Pancreas (tissue), 10 donors: ENCODE results near the gene BCOR. TPM values are rescaled to one million over a fixed set of nuclear protein-coding genes. Genes with fewer than 3 reads are reported as not detected.

ENCODE experiments used
- ATAC-seq, 4 donors: fragments of 200-7000 bp; cut with Tn5 transposase; one replicate each; pipeline versions ENCODE4 v1.8.0 to v1.9.1; 2020; ENCODE audit warnings: mild to moderate bottlenecking in 4 of 4, moderate library complexity in 4 of 4
- DNase-seq, 6 donors: peaks; one replicate each; pipeline ENCODE4 v3.0.0-alpha.2; 2020
- FAIRE-seq: peaks from 2 replicates; lab custom pipeline; 2012; peaks lifted over from hg19 to GRCh38; lab: Jason Lieb, UNC
- H3K27ac ChIP-seq, 4 donors: fragments of 200-600 bp; sonication (generic); 1 replicate in 3 of 4; 2 replicates in 1 of 4; pipeline versions ENCODE4 v1.5.0 to v1.8.0; 2020
- H3K27me3 ChIP-seq, 4 donors: fragments of 200-600 bp; one replicate each; pipeline ENCODE4 v1.8.0; 2021
- H3K36me3 ChIP-seq, 3 donors: fragments of 200-600 bp; sonication (generic) in 1 of 3; one replicate each; pipeline versions ENCODE4 v1.5.0 to v1.8.0; 2020 to 2021
- H3K4me1 ChIP-seq, 3 donors: fragments of 200-600 bp; one replicate each; pipeline ENCODE4 v1.8.0; 2021
- H3K4me3 ChIP-seq, 4 donors: fragments of 200-600 bp; sonication (generic) in 2 of 4; one replicate each; pipeline versions ENCODE4 v1.5.0 to v1.8.0; 2020 to 2021
- H3K9me3 ChIP-seq, 4 donors: fragments of 200-600 bp; one replicate each; pipeline ENCODE4 v1.8.0; 2021
- WGBS, 2 donors: extraction: QIAGEN DNeasy Blood & Tissue Kit; methylation state at CpG; one replicate each; pipeline ENCODE4 v1.1.7; 2013; 5-methylcytosine and 5-hydroxymethylcytosine counted together
- intact Hi-C, 3 donors: fragments of 100-400 bp; cut with DNase I; formaldehyde crosslinking; loops; one replicate each; pipeline versions ENCODE4 v1.11.1 to v1.14.2; 2022
- polyA plus RNA-seq, 2 donors: library from polyadenylated mRNA; stranded (reverse); fragments of 200-250 nt; gene quantifications; one replicate each; pipeline ENCODE4 v1.2.3, GENCODE V29; 2013
- total RNA-seq, 6 donors: library from RNA; stranded (reverse); fragmentation: NEBNext Ultra II Directional in 4 of 6; extraction: Animal tissue kit (Norgen Biotek cat#: 25700) in 4 of 6; gene quantifications; one replicate each; pipeline versions ENCODE4 v1.2.1 to v1.2.4, GENCODE V29; 2021 to 2023
- TF ChIP-seq, protein P1 (sequence below), 4 donors: fragments of 200-600 bp; sonication (generic) in 3 of 4; IDR thresholded peaks; one replicate each; pipeline versions ENCODE4 v1.5.0 to v1.8.0; 2021; ENCODE audit warnings: antibody characterized with exemption in 4 of 4
- donor health status: healthy with polysubstance abuse.
- donor health status: DM: no; HTN: no; CAD: no; lungs with moderate emphysema.
- donor health status: DM: no; HTN: no; CAD: no.
- donor health status: control.
- donor health status: control.
- donor health status: Bipolar disorder and iron deficiency.
- donor health status: DM: yes; HTN: yes; CAD: no.
- donor health status: DM: no; HTN: no; CAD: no.
- donor health status: DM: no; HTN: no; CAD: no.
- donor health status: DM: yes; HTN: yes; CAD: no.

Gene BCOR
- total and polyA plus RNA-seq, 8 donors, result 6.3 to 18.4 (median 13.0) TPM

DNA sequence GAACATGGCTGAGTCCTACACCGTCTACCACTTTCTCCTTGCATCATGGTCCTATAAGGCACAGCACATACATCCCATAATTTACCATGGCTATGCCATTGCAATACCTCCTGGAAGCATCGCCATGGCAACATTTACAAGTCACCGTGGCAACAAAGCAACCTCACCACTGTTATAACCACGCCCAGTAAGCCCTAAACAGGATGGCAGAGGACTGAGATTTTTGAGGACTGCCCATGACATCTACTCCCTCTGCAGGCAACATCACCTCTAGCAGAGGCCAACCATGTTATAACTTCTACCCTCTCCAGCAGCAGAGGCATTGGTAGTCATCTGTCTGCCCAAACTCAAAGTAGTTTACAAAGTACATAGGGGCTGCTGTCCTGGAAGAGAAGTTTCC, 29.7 kb downstream of the BCOR start:
- FAIRE-seq (no peak), ATAC-seq (no peak), DNase-seq (no peak)
- TF ChIP-seq, protein P1, sequence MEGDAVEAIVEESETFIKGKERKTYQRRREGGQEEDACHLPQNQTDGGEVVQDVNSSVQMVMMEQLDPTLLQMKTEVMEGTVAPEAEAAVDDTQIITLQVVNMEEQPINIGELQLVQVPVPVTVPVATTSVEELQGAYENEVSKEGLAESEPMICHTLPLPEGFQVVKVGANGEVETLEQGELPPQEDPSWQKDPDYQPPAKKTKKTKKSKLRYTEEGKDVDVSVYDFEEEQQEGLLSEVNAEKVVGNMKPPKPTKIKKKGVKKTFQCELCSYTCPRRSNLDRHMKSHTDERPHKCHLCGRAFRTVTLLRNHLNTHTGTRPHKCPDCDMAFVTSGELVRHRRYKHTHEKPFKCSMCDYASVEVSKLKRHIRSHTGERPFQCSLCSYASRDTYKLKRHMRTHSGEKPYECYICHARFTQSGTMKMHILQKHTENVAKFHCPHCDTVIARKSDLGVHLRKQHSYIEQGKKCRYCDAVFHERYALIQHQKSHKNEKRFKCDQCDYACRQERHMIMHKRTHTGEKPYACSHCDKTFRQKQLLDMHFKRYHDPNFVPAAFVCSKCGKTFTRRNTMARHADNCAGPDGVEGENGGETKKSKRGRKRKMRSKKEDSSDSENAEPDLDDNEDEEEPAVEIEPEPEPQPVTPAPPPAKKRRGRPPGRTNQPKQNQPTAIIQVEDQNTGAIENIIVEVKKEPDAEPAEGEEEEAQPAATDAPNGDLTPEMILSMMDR (IDR thresholded peaks at IDR 0.05), result no peak
- peaks cover 0 to 17% (median 0%) of the 10 kb centered on the region in 3 donors for H3K36me3 ChIP-seq
- no peaks in the 10 kb centered on the region for H3K4me1 ChIP-seq
- H3K27me3 ChIP-seq, result no peaks in the 10 kb centered on the region
- WGBS, 2 donors, result 92 to 97% methylated on average over 4 of the region's 4 CpGs
- H3K4me3 ChIP-seq, result no peak overlapping the region
- intact Hi-C loops, result no loop called here
- no peak overlapping the region for H3K27ac ChIP-seq
- H3K9me3 ChIP-seq, result no peaks in the 10 kb centered on the region

DNA sequence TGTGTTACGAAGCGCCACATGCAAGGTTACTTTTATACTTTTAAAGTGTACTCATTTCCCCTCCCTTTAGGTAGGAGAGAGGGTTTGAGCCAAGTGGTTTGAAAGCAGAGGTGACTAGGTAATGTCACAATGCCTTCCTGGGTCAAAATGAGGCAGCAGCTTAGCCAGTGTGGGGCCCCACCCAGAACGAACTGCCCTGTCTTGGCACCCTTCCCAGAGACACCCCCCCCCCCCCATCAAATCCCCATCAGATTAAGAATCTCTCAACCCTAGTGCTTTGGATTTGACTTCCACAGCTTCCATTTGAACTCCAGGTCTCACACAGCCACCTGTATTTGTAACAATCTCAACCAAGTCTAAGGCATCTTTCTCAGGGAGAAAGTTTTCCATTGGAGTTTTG, 31.1 kb downstream of the BCOR start:
- no peak overlapping the region for H3K27ac ChIP-seq
- WGBS, 2 donors, result 62 to 67% methylated on average over 3 of the region's 3 CpGs
- no peak for ATAC-seq

DNA sequence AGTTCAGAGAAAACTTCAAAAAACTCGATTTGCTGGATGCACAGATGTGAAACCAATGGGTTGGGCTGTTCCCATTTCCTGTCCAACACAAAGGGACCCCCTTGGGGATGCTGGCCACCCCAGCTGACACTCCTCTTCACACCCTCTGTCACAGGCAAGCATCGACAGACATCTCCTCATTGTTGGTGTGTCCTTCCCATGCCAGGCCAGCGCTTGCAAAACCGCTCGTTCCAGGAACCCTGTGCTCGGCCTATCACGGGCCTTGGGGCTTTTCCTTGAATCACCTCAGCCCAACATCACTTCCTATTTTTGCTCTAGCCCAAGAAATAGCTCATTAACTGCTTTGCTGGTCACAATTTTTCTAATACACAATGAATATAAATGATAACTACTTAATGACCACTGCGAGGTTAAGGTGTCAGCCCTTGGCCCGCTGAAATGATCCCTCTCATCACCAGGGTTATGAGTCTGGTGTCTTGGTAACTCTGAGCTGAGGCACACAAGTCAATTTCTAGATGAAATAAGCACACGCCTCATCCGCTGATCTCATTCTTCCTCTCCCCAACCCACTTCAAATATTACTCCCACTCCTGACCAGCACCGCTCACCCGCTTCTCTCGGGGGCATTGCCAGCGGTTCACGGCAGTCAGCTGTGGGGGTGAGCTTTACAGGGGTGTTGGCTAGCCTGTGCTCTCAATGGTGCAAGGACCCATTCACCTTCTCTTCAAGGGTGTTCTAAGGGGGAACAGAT, 32.3 kb downstream of the BCOR start:
- TF ChIP-seq, protein P1 (IDR thresholded peaks at IDR 0.05), result no peak
- ATAC-seq, result no peak
- Histone ChIP-seq H3K4me3 (no peak overlapping the region), H3K4me1 (no peaks in the 10 kb centered on the region), H3K9me3 (no peaks in the 10 kb centered on the region), H3K27me3 (no peaks in the 10 kb centered on the region), H3K36me3 (peaks cover 0 to 21% (median 0%) of the 10 kb centered on the region in 3 donors), H3K27ac (no peak overlapping the region)
- 87 to 89% methylated on average over 16 of the region's 16 CpGs for WGBS, 2 donors
- intact Hi-C loops, result no loop called here
- DNase-seq, result no peak
- no peak for FAIRE-seq

More for the DNA sequence above, 31.1 kb downstream of the BCOR start:
- intact Hi-C loops, result no loop called here
- no peak for DNase-seq
- TF ChIP-seq, protein P1 (IDR thresholded peaks at IDR 0.05), result no peak
- Histone ChIP-seq H3K27me3 (no peaks in the 10 kb centered on the region), H3K36me3 (peaks cover 0 to 22% (median 0%) of the 10 kb centered on the region in 3 donors), H3K4me3 (no peak overlapping the region), H3K9me3 (no peaks in the 10 kb centered on the region), H3K4me1 (no peaks in the 10 kb centered on the region)
- FAIRE-seq, result no peak

DNA sequence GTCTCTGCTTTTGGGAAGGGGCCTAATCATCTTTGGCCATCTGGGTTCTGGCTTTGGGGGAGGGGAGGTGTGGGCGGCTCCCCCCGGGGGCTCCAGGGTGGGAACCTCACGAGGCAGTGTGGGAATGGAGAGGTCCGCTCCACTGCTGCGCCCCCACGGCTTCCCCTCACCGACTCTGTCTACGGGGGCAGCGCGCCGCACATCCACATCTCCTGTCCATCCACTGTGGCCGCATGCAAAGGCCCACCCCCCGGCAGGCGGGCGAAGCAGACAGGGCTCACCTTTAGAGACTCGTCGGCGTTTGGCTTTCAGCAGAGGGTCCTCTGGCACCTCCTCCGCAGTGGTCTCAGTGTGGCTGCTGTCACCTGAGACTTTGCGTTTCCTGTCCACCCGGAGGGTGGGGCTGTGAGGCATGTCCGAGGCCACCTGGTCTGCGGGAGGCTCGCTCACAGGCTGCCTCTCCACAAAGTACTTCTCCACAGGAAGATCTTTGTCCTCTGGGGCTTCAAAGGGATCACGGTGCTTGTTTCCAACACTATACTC, 33.6 kb downstream of the BCOR start:
- H3K36me3 ChIP-seq, result peaks cover 0 to 8% (median 0%) of the 10 kb centered on the region in 3 donors
- H3K27ac ChIP-seq, result no peak overlapping the region
- ATAC-seq (no peak), DNase-seq (peak in 1 of 6 donors; percentile 45), FAIRE-seq (no peak)
- H3K4me3 ChIP-seq, result no peak overlapping the region
- TF ChIP-seq, protein P1 (IDR thresholded peaks at IDR 0.05), result no peak
- intact Hi-C loops, result no loop called here
- WGBS, 2 donors, result 65 to 83% methylated on average over 24 to 25 of the region's 25 CpGs
- H3K9me3 ChIP-seq, result no peaks in the 10 kb centered on the region
- no peaks in the 10 kb centered on the region for H3K27me3 ChIP-seq
- H3K4me1 ChIP-seq, result no peaks in the 10 kb centered on the region

DNA sequence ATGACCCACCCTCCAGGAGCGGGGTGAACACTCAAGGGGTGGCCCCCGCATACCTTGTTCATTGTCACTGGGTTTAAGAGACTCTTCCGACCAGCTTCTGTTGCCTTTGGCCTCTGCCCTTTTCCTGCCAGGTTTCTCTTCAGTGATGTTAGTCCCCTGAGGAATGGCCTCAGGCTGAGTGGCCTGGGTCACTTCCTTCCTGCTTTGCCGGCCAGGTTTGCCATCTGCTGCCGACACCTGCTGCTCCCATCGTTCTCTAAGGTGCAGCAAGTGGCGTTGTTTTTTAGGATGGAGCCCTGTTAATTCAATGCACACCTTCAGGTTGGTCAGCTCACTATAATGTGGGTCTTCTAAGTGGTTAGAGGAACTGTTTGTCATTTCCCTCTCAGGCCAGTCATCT, 34.2 kb downstream of the BCOR start:
- WGBS, 2 donors, result 48 to 59% methylated on average over 7 of the region's 7 CpGs
- Histone ChIP-seq H3K27me3 (no peaks in the 10 kb centered on the region), H3K36me3 (peaks cover 0 to 6% (median 0%) of the 10 kb centered on the region in 3 donors), H3K4me1 (no peaks in the 10 kb centered on the region), H3K27ac (no peak overlapping the region), H3K4me3 (no peak overlapping the region), H3K9me3 (no peaks in the 10 kb centered on the region)
- ATAC-seq (peak; percentile 61 to 74 (median 64)), DNase-seq (peak in 2 of 6 donors; percentile 25 to 47), FAIRE-seq (no peak)
- TF ChIP-seq, protein P1 (IDR thresholded peaks at IDR 0.05), result no peak
- intact Hi-C loops, result no loop called here
